WTC11 (cell line): ENCODE data around the gene PLXNA1. TPM values are rescaled to one million over a fixed set of nuclear protein-coding genes. Genes with fewer than 3 reads are reported as not detected.

ENCODE experiments used
- ATAC-seq: fragments of 200-7000 bp; cut with Tn5 transposase; 2 replicates; pipeline ENCODE4 v1.10.0; 2021; ENCODE audit warnings: mild to moderate bottlenecking, moderate library complexity
- CTCF ChIA-PET: fragments of 300-600 bp; sonication (Branson Sonifier 250); formaldehyde crosslinking; loops from one replicate; lab custom pipeline; 2021; ENCODE audit warnings: antibody characterized with exemption; lab: Charles Lee
- POLR2A ChIA-PET: fragments of 350-600 bp; sonication (Branson Sonifier 250); formaldehyde crosslinking; loops from one replicate; lab custom pipeline; 2021; ENCODE audit warnings: antibody characterized with exemption; lab: Charles Lee
- DNase-seq: peaks from one replicate; pipeline ENCODE4 v3.0.0; 2021; ENCODE audit warnings: low spot score
- H3K27ac Mint-ChIP-seq: 2 replicates; pipeline ENCODE4 v1.8.0; 2021; ENCODE audit warnings: mixed read lengths
- H3K27me3 Mint-ChIP-seq: 2 replicates; pipeline ENCODE4 v1.8.0; 2021; ENCODE audit warnings: low read depth, mild to moderate bottlenecking, moderate library complexity, mixed read lengths
- H3K36me3 Mint-ChIP-seq: 2 replicates; pipeline ENCODE4 v1.8.0; 2021; ENCODE audit warnings: mixed read lengths
- H3K4me1 Mint-ChIP-seq: 2 replicates; pipeline ENCODE4 v1.8.0; 2022; ENCODE audit warnings: mixed read lengths
- H3K4me3 Mint-ChIP-seq: 2 replicates; pipeline ENCODE4 v1.8.0; 2021; ENCODE audit warnings: mild to moderate bottlenecking, moderate library complexity, mixed read lengths
- H3K9me3 Mint-ChIP-seq: 2 replicates; pipeline ENCODE4 v1.8.0; 2021; ENCODE audit warnings: mixed read lengths
- CTCF ChIP-seq: fragments of 200-600 bp; IDR thresholded peaks from 2 replicates; pipeline ENCODE4 v1.8.0; 2022; ENCODE audit warnings: antibody characterized with exemption
- E2F1 ChIP-seq: sonication (generic); formaldehyde crosslinking; IDR thresholded peaks from 2 replicates; pipeline ENCODE4 v1.8.0; 2022; ENCODE audit warnings: mild to moderate bottlenecking, missing genetic modification reagents
- FOXP4 ChIP-seq: sonication (generic); formaldehyde crosslinking; IDR thresholded peaks from 2 replicates; pipeline ENCODE4 v1.8.0; 2022; ENCODE audit warnings: mild to moderate bottlenecking, missing genetic modification reagents
- HMGXB4 ChIP-seq: sonication (generic); formaldehyde crosslinking; IDR thresholded peaks from 2 replicates; pipeline ENCODE4 v1.8.1; 2023; ENCODE audit warnings: mild to moderate bottlenecking, moderate library complexity, missing genetic modification reagents
- MAX ChIP-seq: sonication (generic); formaldehyde crosslinking; IDR thresholded peaks from 2 replicates; pipeline ENCODE4 v1.8.0; 2022; ENCODE audit warnings: mild to moderate bottlenecking, missing genetic modification reagents
- RORB ChIP-seq: fragments of 250-450 bp; sonication (Bioruptor Pico); IDR thresholded peaks from 2 replicates; pipeline ENCODE4 v1.9.0; 2021; ENCODE audit warnings: mild to moderate bottlenecking
- SMAD4 ChIP-seq: sonication (generic); formaldehyde crosslinking; IDR thresholded peaks from 2 replicates; pipeline ENCODE4 v1.8.0; 2022; ENCODE audit warnings: mild to moderate bottlenecking, missing genetic modification reagents
- STAT6 ChIP-seq: sonication (generic); formaldehyde crosslinking; conservative IDR thresholded peaks from 2 replicates; pipeline ENCODE4 v1.8.1; 2023; ENCODE audit warnings: mild to moderate bottlenecking, low read depth, missing genetic modification reagents, moderate library complexity
- ZMAT4 ChIP-seq: fragments of 250-450 bp; sonication (Bioruptor Pico); IDR thresholded peaks from 2 replicates; pipeline ENCODE4 v1.9.0; 2021; ENCODE audit warnings: mild to moderate bottlenecking
- ZNF121 ChIP-seq: sonication (generic); formaldehyde crosslinking; IDR thresholded peaks from 2 replicates; pipeline ENCODE4 v1.8.0; 2023; ENCODE audit warnings: missing genetic modification reagents
- ZNF232 ChIP-seq: sonication (generic); formaldehyde crosslinking; IDR thresholded peaks from 2 replicates; pipeline ENCODE4 v1.8.0; 2022; ENCODE audit warnings: mild to moderate bottlenecking, missing genetic modification reagents
- total RNA-seq: library from RNA; stranded (reverse); gene quantifications from 3 replicates; pipeline ENCODE4 v1.2.3, GENCODE V29; 2021

Gene PLXNA1
- total RNA-seq, 1 experiment from 2014 or later = 53.8 TPM

GRCh38 chr3:127002195-127003174 lies 19.6 kb downstream of the PLXNA1 start (continued):
- TF ChIP-seq CTCF = no peak
- no peak for TF ChIP-seq E2F1 (CRISPR knock-in tag)
- TF ChIP-seq RORB (CRISPR knock-in tag) = no peak
- TF ChIP-seq STAT6 (CRISPR knock-in tag) = no peak
- TF ChIP-seq SMAD4 = no peak

GRCh38 chr3:127003175-127003555 lies 20.2 kb downstream of the PLXNA1 start:
- DNase-seq = no peak
- POLR2A ChIA-PET = no interaction called here
- peak overlapping the region; percentile 84; the same call in 1 of the 2 replicates for H3K27ac Mint-ChIP-seq
- no peak for ATAC-seq
- no peak for TF ChIP-seq ZNF232 (CRISPR knock-in tag)
- TF ChIP-seq ZMAT4 (CRISPR knock-in tag) = no peak
- no peak for TF ChIP-seq HMGXB4 (CRISPR knock-in tag)
- TF ChIP-seq MAX (CRISPR knock-in tag) = no peak
- no peak for TF ChIP-seq FOXP4 (CRISPR knock-in tag)
- no peak for TF ChIP-seq ZNF121 (CRISPR knock-in tag)
- H3K9me3 Mint-ChIP-seq = no peaks in the 10 kb centered on the region
- H3K36me3 Mint-ChIP-seq = peaks cover 7% of the 10 kb centered on the region
- H3K4me1 Mint-ChIP-seq = peaks cover 22% of the 10 kb centered on the region
- no peak overlapping the region for H3K4me3 Mint-ChIP-seq
- CTCF ChIA-PET = interaction anchor here (0.7 to 2.9 kb wide), 9 partner anchors 11 to 251 kb away, joined by 3 to 21 read pairs (median 6); partner anchors contain the start of gene PLXNA1
- no peaks in the 10 kb centered on the region for H3K27me3 Mint-ChIP-seq
